Urinary bladder (tissue), 4 donors: ENCODE results near the gene SORCS2. TPM values are rescaled to one million over a fixed set of nuclear protein-coding genes. Genes with fewer than 3 reads are reported as not detected.

Experiments
- DNase-seq: peaks from one replicate; pipeline ENCODE4 v3.0.0-alpha.2; 2015; ENCODE audit errors: extremely low spot score
- H3K27ac ChIP-seq: one replicate; pipeline ENCODE4 v1.5.1; 2013; ENCODE audit warnings: low read depth, mild to moderate bottlenecking, moderate library complexity
- H3K36me3 ChIP-seq: one replicate; pipeline ENCODE4 v1.6.1; 2013; ENCODE audit warnings: mild to moderate bottlenecking, moderate library complexity; ENCODE audit not compliant: insufficient read depth
- H3K4me1 ChIP-seq: one replicate; pipeline ENCODE4 v1.6.1; 2013; ENCODE audit warnings: mild to moderate bottlenecking, moderate library complexity; ENCODE audit not compliant: insufficient read depth
- H3K4me3 ChIP-seq: one replicate; pipeline ENCODE4 v1.5.1; 2013; ENCODE audit warnings: low read depth, low read length
- WGBS: extraction: QIAGEN DNeasy Blood & Tissue Kit; methylation state at CpG from one replicate; pipeline ENCODE4 v1.1.7; 2013; 5-methylcytosine and 5-hydroxymethylcytosine counted together
- polyA plus RNA-seq: library from polyadenylated mRNA; stranded (reverse); fragments of 200-250 nt; gene quantifications from one replicate; pipeline ENCODE4 v1.2.3, GENCODE V29; 2013
- total RNA-seq: library from RNA; depleted of rRNA; stranded (reverse); fragments of >200 nt; gene quantifications from one replicate; pipeline ENCODE4 v1.2.3, GENCODE V29; 2014
- donor health status: healthy with polysubstance abuse.
- donor health status: healthy.

The SORCS2 gene
- total and polyA plus RNA-seq, 2 donors = 5.3 to 10.8 TPM

DNA sequence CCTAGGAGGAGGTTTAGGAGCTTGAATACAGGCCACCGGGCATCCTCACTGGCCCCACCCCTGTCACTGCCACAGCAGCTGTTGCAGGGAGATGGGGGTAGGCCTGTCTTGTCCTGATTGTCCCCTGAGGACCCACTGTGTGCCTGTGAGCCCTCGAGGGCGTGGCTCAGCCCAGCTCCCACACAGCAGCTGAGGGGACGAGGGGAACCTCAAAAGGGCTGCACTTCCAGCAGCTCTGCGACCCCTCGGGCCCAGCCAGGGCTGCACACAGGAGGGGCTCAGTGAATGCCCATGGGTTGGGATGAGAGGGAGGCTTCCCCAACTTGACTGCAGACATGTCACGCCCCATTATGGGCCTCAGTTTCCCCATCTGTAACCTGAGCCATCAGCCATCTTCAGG, 521.4 kb downstream of the SORCS2 start:
- no peak overlapping the region for H3K4me3 ChIP-seq
- no peaks in the 10 kb centered on the region for H3K4me1 ChIP-seq
- no peak overlapping the region for H3K27ac ChIP-seq
- DNase-seq = no peak
- WGBS = 86% methylated on average over 7 of the region's 7 CpGs
- no peaks in the 10 kb centered on the region for H3K36me3 ChIP-seq

DNA sequence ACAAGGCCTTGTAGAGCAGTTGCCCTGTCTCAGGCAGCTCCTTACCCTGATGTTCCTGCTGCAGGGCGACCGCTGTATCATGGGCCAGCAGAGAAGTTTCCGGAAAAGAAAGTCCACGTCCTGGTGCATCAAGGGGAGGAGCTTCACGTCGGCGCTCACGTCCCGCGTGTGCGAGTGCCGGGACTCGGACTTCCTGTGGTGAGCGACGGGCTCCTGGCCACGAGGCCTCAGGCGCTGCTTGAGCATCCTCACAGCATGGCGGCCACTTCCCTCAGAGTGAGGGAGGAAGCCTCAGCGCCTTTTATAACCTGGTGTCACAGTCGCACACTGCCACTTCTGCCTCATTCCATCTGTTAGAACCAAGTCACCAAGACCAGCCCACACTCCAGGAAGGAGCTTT, 521.8 kb downstream of the SORCS2 start:
- Histone ChIP-seq H3K27ac (no peak overlapping the region), H3K4me1 (no peaks in the 10 kb centered on the region), H3K36me3 (no peaks in the 10 kb centered on the region), H3K4me3 (no peak overlapping the region)
- no peak for DNase-seq
- 96% methylated on average over 20 of the region's 20 CpGs for WGBS

DNA sequence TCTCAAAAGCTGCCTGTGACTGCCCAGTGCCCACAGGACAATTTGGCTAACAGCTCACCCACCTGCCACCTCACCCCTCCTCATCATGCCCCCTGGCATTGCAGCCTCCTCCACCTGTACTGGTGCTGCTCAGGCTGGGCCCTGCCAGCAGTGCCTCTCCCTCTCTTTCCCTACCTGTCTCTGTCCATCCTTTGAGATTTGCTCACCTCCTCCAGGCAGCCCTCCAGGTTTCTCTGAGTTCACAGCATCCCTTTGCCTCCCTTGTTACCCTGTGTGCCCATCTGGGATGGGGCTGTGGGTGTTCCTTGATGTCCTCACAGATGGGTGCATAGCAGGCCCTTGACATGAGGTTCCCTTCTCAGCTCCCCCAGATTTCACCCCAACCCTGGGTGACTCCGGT, 522.4 kb downstream of the SORCS2 start:
- no peaks in the 10 kb centered on the region for H3K4me1 ChIP-seq
- DNase-seq = no peak
- no peak overlapping the region for H3K27ac ChIP-seq
- 97% methylated on average over 1 of the region's 1 CpG for WGBS
- no peaks in the 10 kb centered on the region for H3K36me3 ChIP-seq
- no peak overlapping the region for H3K4me3 ChIP-seq

DNA sequence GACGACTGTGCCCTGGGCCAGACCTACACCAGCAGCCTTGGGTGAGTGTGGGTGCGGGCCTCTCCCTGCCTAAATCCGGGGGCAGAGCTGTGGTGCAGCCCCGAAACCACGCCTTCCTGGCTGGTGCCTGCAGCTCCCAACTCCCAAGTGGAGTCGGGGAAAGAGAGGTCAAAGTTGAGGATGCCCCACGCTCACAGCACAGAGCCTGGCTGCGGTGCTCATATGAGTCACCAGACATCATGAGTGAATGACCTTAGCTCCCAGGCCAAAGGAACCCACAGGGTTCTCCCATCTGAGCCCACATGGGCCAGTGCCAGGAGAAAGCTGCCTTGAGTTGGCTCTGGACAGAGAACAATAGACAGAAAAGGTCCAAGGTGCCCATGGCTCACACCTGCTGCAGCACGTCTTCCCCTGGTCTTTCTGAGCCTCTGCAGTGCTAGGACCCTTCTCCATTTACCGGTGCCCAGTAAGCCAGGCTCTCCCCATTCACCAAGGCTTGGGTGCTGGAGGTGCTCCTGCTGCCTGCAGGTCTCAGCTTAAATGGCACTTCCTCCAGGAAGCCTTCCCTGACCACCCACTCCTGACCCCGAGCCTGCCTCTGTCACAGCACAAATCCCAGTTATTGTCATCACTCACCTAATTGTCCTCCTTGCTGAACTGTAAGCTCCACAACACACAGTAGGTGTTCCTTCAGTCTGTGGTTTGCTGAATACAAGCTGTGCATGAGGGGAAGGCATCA, 523.1 kb downstream of the SORCS2 start:
- no peak overlapping the region for H3K4me3 ChIP-seq
- H3K27ac ChIP-seq = no peak overlapping the region
- no peaks in the 10 kb centered on the region for H3K36me3 ChIP-seq
- DNase-seq = no peak
- H3K4me1 ChIP-seq = no peaks in the 10 kb centered on the region
- 91% methylated on average over 11 of the region's 11 CpGs for WGBS

DNA sequence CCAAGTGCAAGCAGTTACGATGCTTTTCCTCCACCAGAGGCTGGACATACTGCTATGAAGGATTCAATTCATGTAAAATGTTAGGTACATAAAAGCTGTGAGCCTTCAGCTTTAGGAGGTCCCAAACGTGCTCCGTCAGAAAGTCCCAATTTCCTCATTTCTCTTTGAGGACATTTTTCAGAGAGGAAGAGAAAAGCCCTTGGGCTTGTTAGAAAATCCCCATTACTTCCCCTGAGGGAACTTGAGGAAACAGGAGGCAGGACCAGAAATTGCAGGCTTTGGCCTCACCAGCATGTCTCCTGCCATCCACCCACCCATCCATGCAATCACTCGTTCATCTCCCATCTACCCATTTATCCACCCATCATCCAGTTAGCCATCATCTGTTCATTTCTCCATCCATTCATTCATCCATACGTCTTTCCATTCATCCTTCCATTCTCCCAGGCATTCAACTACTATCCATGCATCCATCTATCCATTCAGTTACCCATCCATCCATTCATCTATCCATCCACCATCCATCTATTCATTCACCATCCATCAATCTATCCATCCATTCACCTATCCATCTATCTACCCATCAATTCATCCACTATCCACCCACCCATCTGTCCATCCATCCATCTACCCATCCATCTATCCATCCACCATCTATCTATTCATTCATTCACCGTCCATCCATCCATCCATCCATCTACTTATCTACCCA, 523.8 kb downstream of the SORCS2 start:
- DNase-seq = no peak
- 79% methylated on average over 6 of the region's 6 CpGs for WGBS
- Histone ChIP-seq H3K36me3 (no peaks in the 10 kb centered on the region), H3K4me1 (no peaks in the 10 kb centered on the region), H3K4me3 (no peak overlapping the region), H3K27ac (no peak overlapping the region)

DNA sequence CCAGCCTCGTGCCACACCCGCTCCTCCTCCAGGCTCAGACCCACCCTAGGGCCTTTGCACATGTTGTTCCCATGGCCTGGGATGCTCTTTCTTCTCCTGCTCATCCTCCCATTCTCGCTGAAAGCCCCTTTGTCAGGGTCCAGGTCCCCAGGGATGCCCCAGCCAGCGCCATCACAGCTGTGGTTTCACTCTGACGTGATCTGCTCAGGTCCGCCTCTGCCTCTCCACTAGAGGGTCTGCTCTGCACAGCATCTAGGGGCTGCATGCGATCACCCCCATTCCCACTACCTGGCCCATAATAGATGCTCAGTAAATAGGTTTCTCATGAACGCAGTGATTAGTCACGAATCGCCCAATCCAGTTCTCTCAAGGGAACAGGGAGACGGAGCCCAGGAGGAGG, 524.8 kb downstream of the SORCS2 start:
- Histone ChIP-seq H3K4me1 (no peaks in the 10 kb centered on the region), H3K4me3 (no peak overlapping the region), H3K36me3 (no peaks in the 10 kb centered on the region), H3K27ac (no peak overlapping the region)
- no peak for DNase-seq
- WGBS = 95% methylated on average over 11 of the region's 11 CpGs

DNA sequence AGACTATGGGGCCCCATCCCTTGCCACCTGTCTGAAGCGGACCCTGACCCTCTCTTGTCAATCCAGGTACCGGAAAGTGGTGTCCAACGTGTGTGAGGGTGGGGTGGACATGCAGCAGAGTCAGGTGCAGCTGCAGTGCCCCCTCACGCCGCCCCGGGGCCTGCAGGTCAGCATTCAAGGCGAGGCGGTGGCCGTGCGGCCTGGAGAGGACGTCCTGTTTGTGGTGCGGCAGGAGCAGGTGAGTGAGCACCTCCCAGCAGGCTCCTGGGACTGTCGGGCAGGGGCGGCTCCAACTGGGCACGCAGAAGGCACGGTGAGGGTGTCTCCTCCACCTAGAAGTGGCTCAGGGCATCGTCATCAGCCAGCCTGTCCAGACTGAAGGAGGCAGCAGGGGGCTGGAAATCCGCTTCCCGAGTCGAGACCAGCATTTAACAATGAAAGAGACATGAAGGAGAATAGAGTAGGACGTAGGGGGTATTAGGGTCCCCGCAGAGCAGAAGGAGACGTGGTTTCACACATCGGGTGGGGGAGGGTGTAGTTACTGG, 525.7 kb downstream of the SORCS2 start:
- no peaks in the 10 kb centered on the region for H3K4me1 ChIP-seq
- WGBS = 85% methylated on average over 24 of the region's 24 CpGs
- no peak overlapping the region for H3K4me3 ChIP-seq
- H3K27ac ChIP-seq = no peak overlapping the region
- no peak for DNase-seq
- no peaks in the 10 kb centered on the region for H3K36me3 ChIP-seq

DNA sequence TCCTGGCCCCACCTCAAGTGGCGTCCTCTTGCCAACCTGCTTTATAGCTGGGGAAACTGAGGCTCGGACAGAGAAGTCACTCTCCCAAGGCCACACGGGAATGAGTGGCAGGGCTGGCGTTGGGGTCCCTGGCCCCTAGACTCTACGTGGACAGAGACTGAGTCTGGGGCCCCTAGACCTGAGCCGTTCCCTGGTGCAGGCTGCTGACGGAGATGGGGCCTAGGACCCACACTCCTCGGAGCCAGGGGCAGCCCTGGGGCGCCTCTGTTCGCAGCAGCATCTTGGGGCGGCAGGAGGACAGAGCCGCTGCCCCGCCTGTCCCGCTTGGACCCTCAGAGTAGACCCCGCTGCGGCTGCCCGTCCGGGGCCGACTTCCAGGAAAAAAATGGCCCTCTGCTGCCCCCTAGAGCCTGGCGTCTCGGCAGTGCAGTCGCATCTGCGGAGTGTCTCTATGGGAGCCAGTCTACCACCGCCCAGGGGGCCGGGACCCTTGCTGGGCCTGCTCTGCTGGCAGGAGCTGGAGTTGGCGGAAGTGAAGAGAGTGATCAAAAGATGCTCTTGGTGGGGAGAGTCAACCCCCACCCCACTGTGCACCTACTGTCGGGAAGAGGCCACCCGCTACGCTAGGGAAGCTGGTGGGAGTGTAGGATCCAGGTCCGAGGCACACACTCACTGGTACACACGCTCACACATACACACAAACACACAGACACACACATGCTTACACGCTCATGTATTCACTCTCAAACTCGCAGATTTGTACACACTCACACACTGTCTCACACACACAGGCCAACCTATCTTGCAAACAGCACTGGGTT, 527.2 kb downstream of the SORCS2 start:
- no peak overlapping the region for H3K27ac ChIP-seq
- H3K4me3 ChIP-seq = no peak overlapping the region
- no peaks in the 10 kb centered on the region for H3K36me3 ChIP-seq
- DNase-seq = no peak
- WGBS = 26% methylated on average over 33 of the region's 33 CpGs
- H3K4me1 ChIP-seq = no peaks in the 10 kb centered on the region

DNA sequence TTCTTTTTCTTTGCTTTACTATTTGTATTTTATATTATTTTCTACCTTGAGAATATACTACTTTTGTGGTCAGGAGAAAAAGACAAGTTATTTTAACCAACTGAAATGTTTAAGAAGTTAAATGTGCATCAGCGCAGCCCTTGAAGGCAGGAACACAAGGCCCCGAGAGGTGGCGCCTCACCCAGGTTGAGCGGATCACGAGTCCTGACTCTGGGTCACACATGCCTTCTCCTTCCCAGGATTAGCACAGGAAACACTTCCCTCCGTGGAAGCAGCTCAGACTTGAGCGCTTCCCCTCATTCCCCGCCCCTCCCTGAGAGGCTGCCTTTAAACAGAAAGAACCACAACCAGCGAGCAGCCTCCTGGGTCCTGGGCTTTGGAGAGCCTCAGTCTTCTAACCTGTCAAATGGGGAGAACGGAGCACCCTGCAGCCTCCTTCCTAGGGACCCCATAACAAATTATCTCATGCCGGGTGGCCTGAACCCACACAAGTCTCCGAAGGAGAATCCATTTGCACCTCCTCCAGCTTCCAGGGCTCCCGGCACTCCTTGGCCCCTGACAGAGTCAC, 529.7 kb downstream of the SORCS2 start:
- no peaks in the 10 kb centered on the region for H3K4me1 ChIP-seq
- H3K27ac ChIP-seq = no peak overlapping the region
- no peak overlapping the region for H3K4me3 ChIP-seq
- no peak for DNase-seq
- H3K36me3 ChIP-seq = no peaks in the 10 kb centered on the region
- WGBS = 82% methylated on average over 13 of the region's 13 CpGs

DNA sequence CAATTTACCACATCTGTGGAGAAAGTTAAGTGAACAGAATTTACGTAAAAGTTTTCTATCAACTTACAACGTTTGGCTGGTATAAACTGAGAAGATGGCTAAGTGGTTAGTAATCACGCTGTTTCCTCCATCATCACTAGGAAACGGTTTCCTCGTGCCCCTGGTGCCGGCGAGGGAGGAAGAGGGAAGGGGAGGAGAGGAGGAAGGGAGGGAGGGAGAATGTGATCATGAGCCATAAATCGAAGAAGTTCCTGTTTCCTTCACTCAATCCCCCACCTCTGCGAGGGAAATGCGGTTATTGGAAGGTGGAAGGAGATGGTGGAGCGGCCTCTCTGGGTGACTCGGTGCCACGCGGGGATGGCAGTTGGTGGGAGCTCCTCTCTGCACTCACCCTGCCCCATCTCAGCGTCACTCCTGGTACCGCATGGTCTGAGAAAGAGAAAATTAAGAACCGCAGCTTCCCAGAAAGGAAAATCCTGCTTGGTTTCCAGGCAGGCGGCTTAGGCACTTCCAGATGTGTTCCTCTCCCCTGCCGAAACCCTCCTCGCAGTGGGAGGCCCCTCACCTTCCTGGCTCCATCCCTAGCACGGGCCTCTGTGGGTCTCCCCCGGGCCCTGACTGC, 530.5 kb downstream of the SORCS2 start:
- H3K4me1 ChIP-seq = no peaks in the 10 kb centered on the region
- 76% methylated on average over 22 of the region's 22 CpGs for WGBS
- H3K4me3 ChIP-seq = no peak overlapping the region
- DNase-seq = no peak
- H3K27ac ChIP-seq = no peak overlapping the region
- no peaks in the 10 kb centered on the region for H3K36me3 ChIP-seq

DNA sequence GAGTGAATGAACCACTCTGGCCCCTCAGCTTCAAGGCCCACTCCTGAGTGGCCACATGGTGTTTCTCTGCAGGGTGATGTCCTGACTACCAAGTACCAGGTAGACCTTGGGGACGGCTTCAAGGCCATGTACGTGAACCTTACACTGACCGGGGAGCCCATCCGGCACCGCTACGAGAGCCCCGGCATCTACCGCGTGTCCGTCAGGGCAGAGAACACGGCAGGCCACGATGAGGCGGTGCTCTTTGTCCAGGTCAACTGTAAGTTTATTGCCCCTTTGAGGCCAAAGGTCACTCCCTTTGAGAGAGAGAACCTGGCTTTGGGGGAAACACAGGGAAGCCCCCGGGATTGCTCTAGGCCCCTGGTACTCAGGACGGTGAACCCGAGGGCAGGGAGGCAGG, 531.3 kb downstream of the SORCS2 start:
- Histone ChIP-seq H3K4me3 (no peak overlapping the region), H3K4me1 (no peaks in the 10 kb centered on the region), H3K27ac (no peak overlapping the region), H3K36me3 (no peaks in the 10 kb centered on the region)
- DNase-seq = no peak
- 98% methylated on average over 16 of the region's 16 CpGs for WGBS

DNA sequence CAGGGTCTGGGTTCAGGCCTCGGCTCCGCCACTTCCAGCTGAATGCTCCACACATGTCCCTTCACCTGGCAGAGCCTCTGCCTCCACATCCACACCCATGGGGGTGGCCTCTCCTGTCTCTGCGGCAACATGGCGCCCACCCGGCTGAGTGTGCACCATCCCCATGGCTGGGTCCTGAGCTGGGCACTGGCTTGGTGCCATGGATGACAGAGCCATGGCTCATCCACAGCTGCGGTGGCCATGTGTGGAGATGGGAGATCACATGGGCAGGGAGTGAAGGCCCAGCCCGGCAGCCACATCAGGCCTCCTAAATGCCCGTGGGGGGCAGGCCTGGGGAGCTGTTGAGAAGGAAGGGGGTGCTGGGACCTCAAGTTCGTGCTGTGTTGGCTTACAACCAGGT, 533.6 kb downstream of the SORCS2 start:
- no peak overlapping the region for H3K4me3 ChIP-seq
- no peak overlapping the region for H3K27ac ChIP-seq
- H3K36me3 ChIP-seq = no peaks in the 10 kb centered on the region
- no peak for DNase-seq
- no peaks in the 10 kb centered on the region for H3K4me1 ChIP-seq
- WGBS = 91% methylated on average over 9 of the region's 9 CpGs
